Kidney (tissue), 14 donors: ENCODE measurements around the gene VPS26C. TPM values are rescaled to one million over a fixed set of nuclear protein-coding genes. Genes with fewer than 3 reads are reported as not detected.

Source experiments
- DNase-seq, 5 donors: peaks; one replicate each; pipeline ENCODE4 v3.0.0-alpha.2; 2013 to 2020
- FAIRE-seq: peaks from 2 replicates; lab custom pipeline; 2012; peaks lifted over from hg19 to GRCh38; lab: Jason Lieb, UNC
- H3K27ac ChIP-seq, 2 donors: one replicate each; pipeline ENCODE4 v1.7.0; 2013; ENCODE audit warnings: low read depth in 2 of 2, low read length in 2 of 2, inconsistent platforms in 1 of 2
- H3K27me3 ChIP-seq: one replicate; pipeline ENCODE4 v1.7.1; 2013; ENCODE audit warnings: low read length, inconsistent platforms; ENCODE audit not compliant: control insufficient read depth, insufficient read depth
- H3K36me3 ChIP-seq, 3 donors: one replicate each; pipeline versions ENCODE4 v1.7.0 to v1.7.1; 2013; ENCODE audit warnings: low read length in 3 of 3, control low read depth in 1 of 3, inconsistent platforms in 1 of 3; ENCODE audit not compliant: insufficient read depth in 3 of 3, control insufficient read depth in 2 of 3
- H3K4me1 ChIP-seq, 3 donors: one replicate each; pipeline versions ENCODE4 v1.7.0 to v1.7.1; 2013; ENCODE audit warnings: low read length in 3 of 3, inconsistent platforms in 1 of 3, low read depth in 1 of 3; ENCODE audit not compliant: control insufficient read depth in 2 of 3, insufficient read depth in 2 of 3
- H3K4me3 ChIP-seq, 3 donors: one replicate each; pipeline versions ENCODE4 v1.7.0 to v1.8.1; 2013; ENCODE audit warnings: low read length in 3 of 3, control low read depth in 1 of 3, inconsistent platforms in 1 of 3
- H3K9ac ChIP-seq, 3 donors: one replicate each; pipeline versions ENCODE4 v1.7.0 to v1.7.1; 2013; ENCODE audit warnings: low read length in 3 of 3, control low read depth in 1 of 3, inconsistent platforms in 1 of 3
- H3K9me3 ChIP-seq, 3 donors: one replicate each; pipeline versions ENCODE4 v1.7.0 to v1.7.1; 2013; ENCODE audit warnings: low read length in 3 of 3, control low read depth in 1 of 3, inconsistent platforms in 1 of 3; ENCODE audit not compliant: control insufficient read depth in 2 of 3, insufficient read depth in 1 of 3
- CTCF ChIP-seq: IDR thresholded peaks from 3 replicates; pipeline ENCODE4 v1.5.1; 2012; ENCODE audit warnings: mild to moderate bottlenecking, moderate library complexity, borderline replicate concordance; ENCODE audit not compliant: insufficient read depth; ENCODE audit errors: extremely low read depth
- intact Hi-C: fragments of 100-400 bp; cut with DNase I; formaldehyde crosslinking; loops from one replicate; pipeline ENCODE4 v1.11.1; 2022
- polyA plus RNA-seq: library from polyadenylated mRNA; stranded (reverse); fragments of 350-450 nt; fragmentation: Illumina TruSeq; extraction: RNeasy Lipid Tissue Mini Kit (QIAGEN cat#74804); gene quantifications from one replicate; pipeline ENCODE4 v1.2.3, GENCODE V29; 2014; ENCODE audit warnings: low read depth, low replicate concordance; ENCODE audit not compliant: insufficient read depth
- total RNA-seq: library from RNA; stranded (reverse); fragmentation: NEBNext Ultra II Directional; extraction: Animal tissue kit (Norgen Biotek cat#: 25700); gene quantifications from one replicate; pipeline ENCODE4 v1.2.1, GENCODE V29; 2021
- donor health status: control.
- donor health status: control.
- donor health status: control.
- donor health status: control.
- donor health status: control.
- donor health status: DM: yes; HTN: yes; CAD: no.
- donor health status: Normal renal cell carcinoma (clear cell type).

Gene VPS26C
- total and polyA plus RNA-seq, 2 donors from 2014 or later: 30.0 to 51.8 TPM

- H3K36me3 ChIP-seq: peaks cover 3 to 31% (median 30%) of the 10 kb centered on the region in 3 donors
- no peaks in the 10 kb centered on the region for H3K27me3 ChIP-seq
- intact Hi-C loops: no loop called here
- no peak overlapping the region for H3K9ac ChIP-seq
- H3K9me3 ChIP-seq: no peaks in the 10 kb centered on the region
- TF ChIP-seq CTCF: no peak
- no peak overlapping the region for H3K4me3 ChIP-seq
- FAIRE-seq (no peak), DNase-seq (no peak)
- no peak overlapping the region for H3K27ac ChIP-seq
- peaks cover 0 to 2% (median 0%) of the 10 kb centered on the region in 3 donors for H3K4me1 ChIP-seq
These were observed 64.7 kb downstream of the VPS26C start for GRCh38 chr21:37202221-37203110.

- no peak for DNase-seq
These were observed 66.3 kb downstream of the VPS26C start for GRCh38 chr21:37200641-37201480.

More at GRCh38 chr21:37200641-37201480, 66.3 kb downstream of the VPS26C start:
- FAIRE-seq: no peak
- Histone ChIP-seq H3K9me3 (no peaks in the 10 kb centered on the region), H3K27ac (no peak overlapping the region), H3K9ac (no peak overlapping the region), H3K4me1 (no peaks in the 10 kb centered on the region), H3K27me3 (no peaks in the 10 kb centered on the region), H3K4me3 (no peak overlapping the region), H3K36me3 (peaks cover 6 to 31% (median 30%) of the 10 kb centered on the region in 3 donors)
- no peak for TF ChIP-seq CTCF
- intact Hi-C loops: no loop called here
